H1 (cell line): ENCODE data around the gene IL3. TPM values are rescaled to one million over a fixed set of nuclear protein-coding genes. Genes with fewer than 3 reads are reported as not detected.

ENCODE experiments used
- CHD7 ChIP-seq: fragments of 300-600 bp; sonication (generic); IDR thresholded peaks from 2 replicates; pipeline ENCODE4 v1.7.1; 2012; ENCODE audit warnings: low read length, moderate library complexity, mild to moderate bottlenecking, inconsistent platforms; ENCODE audit not compliant: insufficient replicate concordance
- KDM5A ChIP-seq: fragments of 200-600 bp; IDR thresholded peaks from 2 replicates; pipeline ENCODE4 v1.7.1; 2012; ENCODE audit warnings: mild to moderate bottlenecking, low read length, inconsistent platforms, mixed read lengths
- polyA plus RNA-seq, 7 experiments: library from polyadenylated mRNA; depleted of rRNA in 3 of 7; stranded (reverse) in 5 of 7; unstranded in 2 of 7; fragments of >200 nt in 5 of 7; fragments of 200-250 nt in 2 of 7; gene quantifications; 1 replicate in 5 of 7; 2 replicates in 1 of 7; 4 replicates in 1 of 7; pipeline versions ENCODE4 v1.2.1 to v1.2.3, GENCODE V29; 2011 to 2013; ENCODE audit warnings: missing spikeins in 2 of 7, mixed read lengths in 2 of 7
- total RNA-seq: library from RNA; stranded (reverse); fragmentation: NEBNext Ultra II Directional; extraction: Animal tissue kit (Norgen Biotek cat#: 25700); gene quantifications from 2 replicates; pipeline ENCODE4 v1.2.1, GENCODE V29; 2021

Gene IL3
- total and polyA plus RNA-seq, 2 of the 8 experiments (the other 6 are each of a cell fraction or from before 2014, with no cell fraction given) = not detected

- TF ChIP-seq CHD7 (no peak), KDM5A (no peak)
These were observed 46.7 kb upstream of the IL3 start (continued) for GRCh38 chr5:132013711-132014110.
